Activated T-helper 2 cell treated with anti-CD3 and anti-CD28 coated beads, Interferon-gamma antibody, Interleukin-2, Interleukin-4, amounts not matched to agents 10 μg/mL and 5 μg/mL and 100 μg/mL, durations not matched to agents 14 hours and 24 hours and 36 hours (primary cell): ENCODE measurements around the gene RNF157. TPM values are rescaled to one million over a fixed set of nuclear protein-coding genes. Genes with fewer than 3 reads are reported as not detected.
"Not testable (repeated sequence)": the region's sequence is repeated elsewhere in the genome, so short reads cannot be mapped to it uniquely, and the experiment has no call there.

Experiments
- DNase-seq: peaks from one replicate; pipeline ENCODE4 v3.0.0; 2021; ENCODE audit warnings: low spot score
- H3K27ac Mint-ChIP-seq: one replicate; pipeline ENCODE4 v1.8.0; 2021; ENCODE audit warnings: mixed read lengths
- H3K27me3 Mint-ChIP-seq: one replicate; pipeline ENCODE4 v1.8.0; 2021; ENCODE audit warnings: low read depth, mixed read lengths
- H3K36me3 Mint-ChIP-seq: one replicate; pipeline ENCODE4 v1.8.0; 2021; ENCODE audit warnings: low read depth, mixed read lengths
- H3K4me1 Mint-ChIP-seq: one replicate; pipeline ENCODE4 v1.8.0; 2021; ENCODE audit warnings: low read depth, mixed read lengths
- H3K4me3 Mint-ChIP-seq: one replicate; pipeline ENCODE4 v1.8.0; 2021; ENCODE audit warnings: low read depth, mild to moderate bottlenecking, moderate library complexity, mixed read lengths
- H3K9me3 Mint-ChIP-seq: one replicate; pipeline ENCODE4 v1.8.0; 2021; ENCODE audit warnings: mixed read lengths
- intact Hi-C: fragments of 100-400 bp; cut with micrococcal nuclease; formaldehyde crosslinking; loops from one replicate; pipeline ENCODE4 v1.15.1; 2023
- total RNA-seq: library from RNA; stranded (reverse); gene quantifications from 2 replicates; pipeline ENCODE4 v1.2.3, GENCODE V29; 2022

The RNF157 gene
- total RNA-seq, 1 donor from 2014 or later: 34.3 TPM

DNA sequence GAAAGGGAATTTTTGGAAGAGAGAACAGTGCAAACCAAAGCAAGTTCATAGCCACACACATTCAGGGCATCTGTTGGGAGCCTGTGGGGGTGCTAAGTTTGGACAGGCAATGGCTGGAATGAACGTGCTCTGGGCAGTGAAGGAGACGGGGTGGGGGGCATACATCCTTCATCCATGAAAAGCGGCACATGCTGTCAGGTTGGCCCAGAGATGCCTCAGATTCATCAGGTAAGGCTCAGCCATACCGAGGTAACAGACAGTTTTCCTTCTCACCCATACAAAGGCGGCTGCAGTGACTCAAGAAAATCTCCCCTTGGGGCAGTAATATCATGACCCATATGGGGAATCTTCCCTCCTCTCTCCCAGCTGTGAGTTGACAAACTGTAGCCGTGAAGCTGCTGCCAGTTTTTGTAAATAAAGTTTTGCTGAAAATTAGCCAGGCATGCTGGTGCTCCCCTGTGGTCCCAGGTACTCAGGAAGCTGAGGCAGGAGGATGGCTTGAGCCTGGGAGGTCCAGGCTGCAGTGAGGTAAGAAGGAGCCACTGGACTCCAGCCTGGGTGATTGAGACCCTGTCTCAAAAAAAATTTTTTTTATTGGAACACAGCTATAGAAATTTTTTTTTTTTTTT, 15.6 kb upstream of the RNF157 start:
- DNase-seq: no peak
- peaks cover 46% of the 10 kb centered on the region for H3K4me1 Mint-ChIP-seq

DNA sequence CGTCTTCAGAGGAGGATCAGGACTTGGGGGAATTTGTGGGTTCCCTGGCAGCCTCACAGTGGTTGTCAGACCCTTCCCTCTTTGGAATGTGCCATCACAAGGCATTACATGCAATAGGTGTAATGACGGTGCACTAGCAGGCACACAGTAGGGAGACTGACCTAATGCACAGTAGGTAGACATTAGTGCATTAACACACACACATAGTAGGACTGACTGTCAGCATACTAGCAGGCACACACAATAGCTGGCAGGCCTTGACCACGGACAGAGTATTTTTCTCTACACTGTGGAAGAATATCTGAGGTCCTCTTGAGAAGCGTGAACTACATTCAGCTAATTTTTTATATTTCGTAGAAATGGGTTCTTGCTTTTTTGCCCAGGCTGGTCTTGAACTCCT, 14.0 kb upstream of the RNF157 start:
- Mint-ChIP-seq H3K4me1 (peaks cover 46% of the 10 kb centered on the region), H3K4me3 (no peak overlapping the region), H3K36me3 (peaks cover 5% of the 10 kb centered on the region), H3K9me3 (peaks cover 4% of the 10 kb centered on the region), H3K27me3 (no peaks in the 10 kb centered on the region), H3K27ac (no peak overlapping the region)
- intact Hi-C loops: no loop called here
- no peak for DNase-seq

More for the DNA sequence above, 15.6 kb upstream of the RNF157 start:
- peaks cover 4% of the 10 kb centered on the region for H3K9me3 Mint-ChIP-seq
- peaks cover 5% of the 10 kb centered on the region for H3K36me3 Mint-ChIP-seq
- H3K27me3 Mint-ChIP-seq: no peaks in the 10 kb centered on the region
- peak overlapping the region; percentile 70 for H3K27ac Mint-ChIP-seq
- intact Hi-C loops: no loop called here
- H3K4me3 Mint-ChIP-seq: no peak overlapping the region

DNA sequence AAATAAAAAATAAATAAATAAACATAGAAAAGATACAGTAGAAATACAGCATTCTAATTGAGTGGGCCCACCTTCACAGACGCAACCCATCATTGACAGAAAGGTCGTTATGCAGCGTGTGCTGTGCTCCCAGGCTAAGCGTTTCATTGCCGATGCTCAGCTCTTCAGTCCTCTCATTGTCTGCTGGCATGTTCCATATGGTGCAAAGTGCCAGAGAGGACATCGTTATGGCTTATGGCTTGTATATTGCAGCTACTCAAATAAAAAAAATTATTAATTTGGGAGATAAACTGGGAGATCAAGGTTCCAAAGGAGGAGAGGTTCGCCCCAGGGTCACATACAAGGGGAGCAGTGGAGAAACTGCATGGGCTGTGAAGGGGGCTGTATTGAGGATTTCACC, 13.5 kb upstream of the RNF157 start:
- H3K27me3 Mint-ChIP-seq: no peaks in the 10 kb centered on the region
- no peak overlapping the region for H3K27ac Mint-ChIP-seq
- intact Hi-C loops: no loop called here
- H3K4me3 Mint-ChIP-seq: no peak overlapping the region
- H3K4me1 Mint-ChIP-seq: peaks cover 46% of the 10 kb centered on the region
- H3K9me3 Mint-ChIP-seq: peaks cover 4% of the 10 kb centered on the region
- H3K36me3 Mint-ChIP-seq: peaks cover 5% of the 10 kb centered on the region
- no peak for DNase-seq

DNA sequence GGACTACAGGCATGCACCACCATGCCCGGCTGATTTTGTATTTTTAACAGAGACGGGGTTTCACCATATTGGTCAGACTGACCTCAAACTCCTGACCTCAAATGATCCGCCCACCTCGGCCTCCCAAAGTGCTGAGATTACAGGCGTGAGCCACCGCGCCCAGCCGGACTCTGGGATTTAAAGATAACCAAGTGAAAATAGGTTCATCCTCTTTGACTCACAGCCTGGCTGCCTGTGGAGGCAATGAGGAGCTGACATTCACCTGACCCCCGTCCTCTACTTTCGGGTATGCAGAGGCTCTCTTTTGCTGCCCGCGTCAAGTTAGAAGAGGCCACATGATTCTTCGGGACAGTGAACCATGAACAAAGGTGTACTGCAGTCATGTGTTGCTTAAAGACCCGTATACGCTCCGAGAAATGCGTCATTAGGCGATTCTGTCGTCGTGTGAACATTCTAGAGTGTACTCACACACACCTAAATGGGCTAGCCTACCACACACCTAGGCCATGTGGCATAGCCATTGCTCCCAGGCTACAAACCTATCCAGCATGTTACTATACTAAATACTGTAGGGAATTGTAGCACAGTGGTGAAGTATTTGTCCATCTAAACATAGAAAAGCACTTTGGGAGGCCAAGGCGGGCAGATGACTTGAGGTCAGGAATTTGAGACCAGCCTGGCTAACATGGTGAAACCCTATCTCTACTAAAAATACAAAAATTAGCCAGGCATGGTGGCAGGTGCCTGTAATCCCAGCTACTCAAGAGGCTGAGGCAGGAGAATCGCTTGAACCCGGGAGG, 12.9 kb upstream of the RNF157 start:
- Mint-ChIP-seq H3K4me3 (peak overlapping the region; percentile 69), H3K27ac (peak overlapping the region; percentile 95), H3K4me1 (peaks cover 51% of the 10 kb centered on the region)
- H3K9me3 Mint-ChIP-seq, DNase-seq, intact Hi-C loops, H3K36me3 Mint-ChIP-seq, H3K27me3 Mint-ChIP-seq: not testable (repeated sequence)

DNA sequence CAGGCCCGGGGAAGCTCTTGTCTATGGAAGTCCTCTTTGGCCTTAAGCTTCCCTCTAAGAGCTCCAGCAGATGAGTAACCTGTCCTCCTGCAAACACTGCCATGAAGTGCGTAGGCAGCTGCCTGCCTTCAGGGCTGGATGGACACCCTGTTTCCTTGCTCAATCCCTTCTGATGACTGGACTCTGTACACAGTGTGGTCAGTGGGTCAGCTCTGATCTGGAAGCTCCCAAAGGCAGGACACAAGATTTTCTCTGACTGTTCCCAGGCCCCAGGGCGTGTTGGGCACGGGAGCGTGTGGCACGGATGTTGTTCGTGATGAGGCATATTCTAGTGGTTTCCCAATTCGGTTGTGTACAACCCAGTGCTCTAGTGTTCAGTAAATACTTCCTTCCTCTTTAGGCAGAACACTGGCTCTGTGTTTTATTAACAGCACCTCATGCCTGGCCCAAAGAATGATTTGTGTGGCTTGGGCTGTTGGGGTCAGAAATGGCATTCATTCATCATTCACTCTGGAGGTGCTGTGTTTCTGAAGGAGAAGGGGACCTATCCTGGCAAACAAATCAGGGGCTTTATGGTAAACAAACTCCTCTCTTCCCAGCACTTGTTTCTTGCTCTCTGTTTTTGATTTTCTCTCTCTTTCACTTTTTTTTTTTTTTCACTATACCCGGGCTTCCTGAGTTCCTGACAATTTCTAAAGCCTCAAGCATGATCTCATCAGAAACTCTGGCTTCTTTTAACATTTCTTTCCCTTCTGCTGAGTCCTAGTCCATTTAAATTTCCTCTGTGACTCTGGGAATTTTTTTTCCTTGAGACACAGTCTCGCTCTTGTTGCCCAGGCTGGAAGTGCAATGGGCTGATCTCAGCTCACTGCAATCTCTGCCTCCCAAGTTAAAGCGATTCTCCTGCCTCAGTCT, 12.0 kb upstream of the RNF157 start:
- H3K27ac Mint-ChIP-seq: peak overlapping the region; percentile 95
- peaks cover 4% of the 10 kb centered on the region for H3K9me3 Mint-ChIP-seq
- H3K27me3 Mint-ChIP-seq: no peaks in the 10 kb centered on the region
- no peak for DNase-seq
- intact Hi-C loops: no loop called here
- H3K4me3 Mint-ChIP-seq: peak overlapping the region; percentile 69
- H3K36me3 Mint-ChIP-seq: peaks cover 3% of the 10 kb centered on the region
- H3K4me1 Mint-ChIP-seq: peaks cover 56% of the 10 kb centered on the region

DNA sequence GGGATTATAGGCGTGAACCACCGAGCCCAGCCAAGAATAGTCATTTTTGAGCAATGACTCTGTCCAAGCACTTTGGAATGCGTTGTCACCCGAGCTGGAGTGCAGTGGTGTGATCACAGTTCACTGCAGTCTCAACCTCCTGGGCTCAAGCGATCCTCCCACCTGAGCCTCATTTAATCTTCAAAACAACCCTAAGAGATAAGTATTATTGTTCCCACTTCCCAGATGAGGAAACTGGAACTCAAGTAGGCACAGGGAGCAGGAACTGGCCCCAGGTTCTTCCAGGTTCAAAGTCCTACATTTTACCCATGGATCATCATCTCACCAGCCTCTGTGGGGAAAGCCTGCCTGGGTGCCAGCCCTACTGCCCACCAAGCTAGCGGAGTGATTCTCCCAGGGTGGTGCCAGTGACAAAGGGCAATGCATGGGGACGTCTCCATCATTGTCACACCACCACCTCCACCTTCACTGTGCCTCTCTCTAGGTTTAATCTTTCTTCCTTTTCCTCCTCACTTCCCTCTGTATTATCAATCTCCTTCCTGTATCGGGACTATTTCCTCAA, 11.3 kb upstream of the RNF157 start:
- Mint-ChIP-seq H3K4me1 (peaks cover 57% of the 10 kb centered on the region), H3K27ac (peak overlapping the region; percentile 95), H3K9me3 (no peaks in the 10 kb centered on the region), H3K4me3 (peak overlapping the region; percentile 69), H3K27me3 (no peaks in the 10 kb centered on the region), H3K36me3 (no peaks in the 10 kb centered on the region)
- intact Hi-C loops: no loop called here
- DNase-seq: no peak

DNA sequence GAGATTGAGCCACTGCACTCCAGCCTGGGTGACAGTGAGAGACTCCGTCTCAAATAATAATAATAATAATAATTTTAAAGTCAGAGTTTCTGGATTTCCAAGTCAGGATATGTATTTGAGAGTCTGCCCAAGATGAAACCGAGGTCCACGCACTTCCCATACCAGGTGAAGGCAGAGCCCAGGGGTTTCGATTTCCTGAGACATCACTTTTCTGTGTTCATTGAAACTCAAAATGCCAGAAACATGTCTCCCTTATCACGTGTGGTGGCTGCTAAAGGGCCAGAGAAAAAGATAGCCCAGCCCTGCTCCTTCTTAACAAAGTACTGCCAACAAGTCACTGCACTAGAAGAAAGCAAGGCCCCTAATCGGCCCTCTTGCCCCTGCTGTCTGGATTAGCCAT, 9.8 kb upstream of the RNF157 start:
- no peak overlapping the region for H3K4me3 Mint-ChIP-seq
- H3K4me1 Mint-ChIP-seq: peaks cover 55% of the 10 kb centered on the region
- no peaks in the 10 kb centered on the region for H3K9me3 Mint-ChIP-seq
- H3K27ac Mint-ChIP-seq: no peak overlapping the region
- no peaks in the 10 kb centered on the region for H3K27me3 Mint-ChIP-seq
- intact Hi-C loops: no loop called here
- H3K36me3 Mint-ChIP-seq: no peaks in the 10 kb centered on the region
- no peak for DNase-seq

DNA sequence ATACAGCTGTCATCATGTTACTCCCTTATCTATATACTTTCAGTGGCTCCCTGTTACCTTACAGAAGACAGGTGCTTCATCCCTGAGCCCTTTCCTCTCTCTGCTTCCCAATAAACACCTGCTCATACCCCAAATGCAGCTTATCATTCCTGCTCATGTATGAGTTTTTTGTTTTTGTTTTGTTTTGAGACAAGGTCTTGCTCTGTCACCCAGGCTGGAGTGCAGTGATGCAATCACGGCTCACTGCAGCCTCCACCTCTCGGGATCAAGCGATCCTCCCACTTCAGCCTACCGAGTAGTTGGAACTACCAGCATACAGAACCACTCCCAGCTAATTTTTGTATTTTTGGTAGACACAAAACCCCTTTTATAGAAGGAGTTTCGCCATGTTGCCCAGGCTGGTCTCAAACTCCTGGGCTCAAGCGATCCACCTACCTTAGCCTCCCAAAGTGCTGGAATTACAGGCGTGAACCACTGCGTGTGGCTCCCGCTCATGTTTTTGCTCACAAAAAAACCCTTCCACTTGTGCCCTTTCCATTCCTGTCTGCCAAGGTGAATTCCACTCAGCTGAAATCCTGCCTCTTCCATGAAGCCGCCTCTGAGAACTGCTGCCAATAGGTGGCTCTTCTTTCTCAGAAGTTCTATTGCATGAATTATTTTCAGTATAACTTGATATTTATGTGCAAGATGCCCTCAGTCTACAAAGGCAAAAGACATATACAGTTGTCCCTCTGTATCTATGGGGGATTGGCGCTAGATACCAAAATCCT, 7.9 kb upstream of the RNF157 start:
- Mint-ChIP-seq H3K4me3 (no peak overlapping the region), H3K27me3 (no peaks in the 10 kb centered on the region), H3K27ac (peak overlapping the region; percentile 61), H3K9me3 (no peaks in the 10 kb centered on the region), H3K4me1 (peaks cover 64% of the 10 kb centered on the region), H3K36me3 (no peaks in the 10 kb centered on the region)
- no peak for DNase-seq
- intact Hi-C loops: no loop called here

DNA sequence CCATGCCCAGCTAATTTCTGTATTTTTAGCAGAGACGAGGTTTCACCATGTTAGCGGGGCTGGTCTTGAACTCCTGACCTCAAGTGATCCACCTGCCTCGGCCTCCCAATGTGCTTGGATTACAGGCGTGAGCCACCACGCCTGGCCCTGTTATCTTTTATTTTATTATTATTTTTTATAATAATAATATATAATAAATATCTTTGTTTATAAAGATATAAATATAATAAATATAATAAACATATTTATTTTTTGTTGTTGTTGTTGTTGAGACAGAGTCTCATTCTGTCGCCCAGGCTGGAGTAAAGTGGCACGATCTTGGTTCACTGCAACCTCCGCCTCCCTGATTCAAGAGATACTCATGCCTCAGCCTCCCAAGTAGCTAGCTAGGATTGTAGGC, 7.0 kb upstream of the RNF157 start:
- peak overlapping the region; percentile 50 for H3K27ac Mint-ChIP-seq
- intact Hi-C loops: no loop called here
- no peak for DNase-seq

DNA sequence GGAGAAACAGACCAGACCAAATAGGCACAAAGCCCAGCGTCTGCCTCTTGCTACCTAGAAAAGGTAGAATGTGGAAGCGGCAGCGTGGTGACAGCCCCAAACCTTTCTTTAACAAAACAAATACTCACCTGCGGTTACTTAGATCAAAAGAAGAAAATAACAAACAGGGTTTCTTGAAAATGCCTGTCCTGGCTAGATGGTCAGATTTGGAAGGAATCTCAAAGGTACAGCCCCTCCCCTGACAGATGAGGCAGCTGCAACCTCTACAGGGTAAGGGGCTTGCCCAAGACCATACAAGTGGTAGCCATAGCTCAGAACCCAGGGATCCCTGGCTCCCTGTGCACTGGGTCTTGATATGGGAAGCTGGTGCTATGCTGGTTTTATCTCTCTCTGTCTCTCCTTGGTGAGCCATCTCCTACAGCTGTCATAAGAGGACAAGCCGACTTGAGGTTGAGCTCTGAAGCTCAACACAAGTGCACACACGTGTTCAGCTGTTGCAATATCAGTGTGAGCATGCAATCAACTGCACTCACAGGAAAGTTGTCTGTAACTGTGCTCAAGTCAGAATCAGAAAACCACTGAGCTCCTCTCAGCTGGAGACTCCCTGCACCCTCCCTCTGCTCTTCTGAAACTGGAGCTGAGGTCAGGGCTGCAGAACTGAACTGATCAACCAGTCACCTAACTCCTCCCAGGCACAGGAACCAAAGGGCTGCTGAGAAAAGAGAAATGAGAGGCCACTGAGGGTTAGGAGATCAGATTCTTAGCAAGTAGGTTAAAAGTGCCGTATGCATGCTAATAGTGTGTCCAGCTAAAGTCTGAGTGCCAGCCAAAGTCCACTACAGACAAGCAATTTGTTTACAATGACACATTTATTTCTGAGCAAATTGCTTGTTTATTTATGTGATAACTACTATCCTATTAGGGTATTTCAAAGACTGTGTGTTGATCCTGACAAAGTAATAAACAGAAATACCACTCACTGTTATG, 6.1 kb upstream of the RNF157 start:
- Mint-ChIP-seq H3K36me3 (no peaks in the 10 kb centered on the region), H3K4me1 (peaks cover 59% of the 10 kb centered on the region), H3K27ac (peak overlapping the region; percentile 92), H3K9me3 (no peaks in the 10 kb centered on the region), H3K4me3 (peak overlapping the region; percentile 64), H3K27me3 (no peaks in the 10 kb centered on the region)
- DNase-seq: peak; percentile 81
- intact Hi-C loops: loop anchor here (1.0 kb wide), 3 partner anchors 18 to 54 kb away; no protein-coding TSS in a partner anchor

More for the DNA sequence above, 7.0 kb upstream of the RNF157 start:
- Mint-ChIP-seq H3K4me1 (peaks cover 61% of the 10 kb centered on the region), H3K36me3 (no peaks in the 10 kb centered on the region), H3K27me3 (no peaks in the 10 kb centered on the region), H3K4me3 (no peak overlapping the region), H3K9me3 (no peaks in the 10 kb centered on the region)

DNA sequence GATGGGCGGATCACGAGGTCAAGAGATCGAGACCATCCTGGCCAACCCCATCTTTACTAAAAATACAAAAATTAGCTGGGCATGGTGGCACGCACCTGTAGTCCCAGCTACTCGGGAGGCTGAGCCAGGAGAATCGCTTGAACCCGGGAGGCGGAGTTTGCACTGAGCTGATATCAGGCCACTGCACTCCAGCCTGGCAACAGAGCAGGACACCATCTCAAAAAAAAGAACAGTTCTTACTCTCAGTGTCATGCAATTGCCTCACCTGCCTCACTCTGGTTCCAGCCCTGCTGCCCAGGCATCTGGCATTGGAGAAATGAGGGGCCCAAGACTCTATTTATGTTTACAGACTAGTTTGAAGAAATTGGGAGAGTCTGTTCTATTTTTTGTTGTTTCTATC, 4.4 kb upstream of the RNF157 start:
- H3K4me3 Mint-ChIP-seq, H3K27ac Mint-ChIP-seq, H3K36me3 Mint-ChIP-seq, H3K9me3 Mint-ChIP-seq, DNase-seq, intact Hi-C loops, H3K27me3 Mint-ChIP-seq: not testable (repeated sequence)
- H3K4me1 Mint-ChIP-seq: peaks cover 60% of the 10 kb centered on the region
